WTC11 (cell line): ENCODE results near the gene MTMR10. TPM values are rescaled to one million over a fixed set of nuclear protein-coding genes. Genes with fewer than 3 reads are reported as not detected.

Source experiments
- ATAC-seq: fragments of 200-7000 bp; cut with Tn5 transposase; 2 replicates; pipeline ENCODE4 v1.10.0; 2021; ENCODE audit warnings: mild to moderate bottlenecking, moderate library complexity
- CTCF ChIA-PET: fragments of 300-600 bp; sonication (Branson Sonifier 250); formaldehyde crosslinking; loops from one replicate; lab custom pipeline; 2021; ENCODE audit warnings: antibody characterized with exemption; lab: Charles Lee
- POLR2A ChIA-PET: fragments of 350-600 bp; sonication (Branson Sonifier 250); formaldehyde crosslinking; loops from one replicate; lab custom pipeline; 2021; ENCODE audit warnings: antibody characterized with exemption; lab: Charles Lee
- DNase-seq: peaks from one replicate; pipeline ENCODE4 v3.0.0; 2021; ENCODE audit warnings: low spot score
- H3K27ac Mint-ChIP-seq: 2 replicates; pipeline ENCODE4 v1.8.0; 2021; ENCODE audit warnings: mixed read lengths
- H3K27me3 Mint-ChIP-seq: 2 replicates; pipeline ENCODE4 v1.8.0; 2021; ENCODE audit warnings: low read depth, mild to moderate bottlenecking, moderate library complexity, mixed read lengths
- H3K36me3 Mint-ChIP-seq: 2 replicates; pipeline ENCODE4 v1.8.0; 2021; ENCODE audit warnings: mixed read lengths
- H3K4me1 Mint-ChIP-seq: 2 replicates; pipeline ENCODE4 v1.8.0; 2022; ENCODE audit warnings: mixed read lengths
- H3K4me3 Mint-ChIP-seq: 2 replicates; pipeline ENCODE4 v1.8.0; 2021; ENCODE audit warnings: mild to moderate bottlenecking, moderate library complexity, mixed read lengths
- H3K9me3 Mint-ChIP-seq: 2 replicates; pipeline ENCODE4 v1.8.0; 2021; ENCODE audit warnings: mixed read lengths
- CREB1 ChIP-seq: sonication (generic); formaldehyde crosslinking; IDR thresholded peaks from 2 replicates; pipeline ENCODE4 v1.8.0; 2023; ENCODE audit warnings: mild to moderate bottlenecking, missing genetic modification reagents
- GTF2I ChIP-seq: fragments of 250-450 bp; sonication (Bioruptor Pico); conservative IDR thresholded peaks from 2 replicates; pipeline ENCODE4 v1.4.0; 2021; ENCODE audit warnings: mild to moderate bottlenecking
- HMGA2 ChIP-seq: fragments of 250-450 bp; sonication (Bioruptor Pico); IDR thresholded peaks from 2 replicates; pipeline ENCODE4 v1.4.0; 2021; ENCODE audit warnings: mild to moderate bottlenecking, moderate library complexity
- MYBL2 ChIP-seq: sonication (generic); formaldehyde crosslinking; IDR thresholded peaks from 2 replicates; pipeline ENCODE4 v1.8.1; 2023; ENCODE audit warnings: mild to moderate bottlenecking, moderate library complexity, missing genetic modification reagents
- RELA ChIP-seq: sonication (generic); formaldehyde crosslinking; IDR thresholded peaks from 2 replicates; pipeline ENCODE4 v1.8.1; 2022; ENCODE audit warnings: missing genetic modification reagents, mild to moderate bottlenecking, borderline replicate concordance
- SP1 ChIP-seq: sonication (generic); formaldehyde crosslinking; conservative IDR thresholded peaks from 2 replicates; pipeline ENCODE4 v1.8.1; 2022; ENCODE audit warnings: missing genetic modification reagents
- TEAD4 ChIP-seq: sonication (generic); formaldehyde crosslinking; IDR thresholded peaks from 2 replicates; pipeline ENCODE4 v1.8.0; 2022; ENCODE audit warnings: mild to moderate bottlenecking, missing genetic modification reagents
- ZBTB21 ChIP-seq: sonication (generic); formaldehyde crosslinking; IDR thresholded peaks from 2 replicates; pipeline ENCODE4 v1.8.1; 2023; ENCODE audit warnings: mild to moderate bottlenecking, missing genetic modification reagents, borderline replicate concordance
- ZNF219 ChIP-seq: sonication (generic); formaldehyde crosslinking; IDR thresholded peaks from 2 replicates; pipeline ENCODE4 v1.8.0; 2023; ENCODE audit warnings: missing genetic modification reagents, mild to moderate bottlenecking, borderline replicate concordance
- ZNF671 ChIP-seq: fragments of 250-450 bp; sonication (Bioruptor Pico); IDR thresholded peaks from 2 replicates; pipeline ENCODE4 v1.8.0; 2021; ENCODE audit warnings: mild to moderate bottlenecking
- total RNA-seq: library from RNA; stranded (reverse); gene quantifications from 3 replicates; pipeline ENCODE4 v1.2.3, GENCODE V29; 2021
- TF ChIP-seq, protein P1 (sequence below): sonication (generic); formaldehyde crosslinking; IDR thresholded peaks from 2 replicates; pipeline ENCODE4 v1.8.1; 2023; ENCODE audit warnings: mild to moderate bottlenecking, missing genetic modification reagents
- TF ChIP-seq, protein P2 (sequence below): sonication (generic); formaldehyde crosslinking; IDR thresholded peaks from 2 replicates; pipeline ENCODE4 v1.8.1; 2022; ENCODE audit warnings: missing genetic modification reagents, borderline replicate concordance
- TF ChIP-seq, protein P3 (sequence below): sonication (generic); formaldehyde crosslinking; conservative IDR thresholded peaks from 2 replicates; pipeline ENCODE4 v1.8.1; 2023; ENCODE audit warnings: mild to moderate bottlenecking, low read depth, missing genetic modification reagents, moderate library complexity
- TF ChIP-seq, protein P4 (sequence below): sonication (generic); formaldehyde crosslinking; IDR thresholded peaks from 2 replicates; pipeline ENCODE4 v1.8.1; 2022; ENCODE audit warnings: mild to moderate bottlenecking, moderate library complexity, missing genetic modification reagents
- TF ChIP-seq, protein P5 (sequence below): sonication (generic); formaldehyde crosslinking; IDR thresholded peaks from 2 replicates; pipeline ENCODE4 v1.8.0; 2022; ENCODE audit warnings: mild to moderate bottlenecking, missing genetic modification reagents

MTMR10 gene
- total RNA-seq, 1 experiment from 2014 or later, result 15.9 TPM

DNA sequence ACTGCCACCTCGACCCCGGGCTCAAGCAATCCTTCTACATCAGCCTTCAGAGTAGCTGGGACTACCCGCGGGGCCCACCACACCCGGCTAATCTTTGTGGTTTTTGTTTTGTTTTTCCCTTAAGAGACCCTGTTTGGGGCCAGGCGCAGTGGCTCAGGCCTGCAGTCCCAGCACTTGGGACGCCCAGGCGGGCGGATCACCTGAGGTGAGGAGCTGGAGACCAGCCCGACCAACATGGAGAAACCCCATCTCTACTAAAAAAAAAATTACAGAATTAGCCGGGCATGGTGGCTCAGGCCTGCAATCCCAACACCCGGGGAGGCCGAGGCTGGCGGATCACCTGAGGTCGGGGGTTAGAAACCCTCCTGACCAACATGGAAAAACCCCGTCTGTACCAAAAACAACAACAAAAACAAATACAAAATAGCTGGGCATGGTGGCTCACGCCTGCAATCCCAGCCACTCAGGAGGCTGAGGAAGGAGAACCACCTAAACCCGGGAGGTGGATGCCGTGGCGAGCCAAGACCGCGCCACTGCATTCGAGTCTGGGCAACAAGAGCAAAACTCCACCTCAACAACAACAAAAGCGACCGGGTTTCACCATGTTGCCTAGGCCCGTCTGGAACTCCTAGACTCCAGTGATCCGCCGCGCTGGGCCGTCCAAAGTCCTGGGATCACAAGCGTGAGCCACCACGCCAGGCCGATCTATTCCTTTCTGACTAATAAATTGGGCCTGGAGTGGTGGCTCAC lies 95.8 kb downstream of the MTMR10 start (continued):
- TF ChIP-seq, protein P1, sequence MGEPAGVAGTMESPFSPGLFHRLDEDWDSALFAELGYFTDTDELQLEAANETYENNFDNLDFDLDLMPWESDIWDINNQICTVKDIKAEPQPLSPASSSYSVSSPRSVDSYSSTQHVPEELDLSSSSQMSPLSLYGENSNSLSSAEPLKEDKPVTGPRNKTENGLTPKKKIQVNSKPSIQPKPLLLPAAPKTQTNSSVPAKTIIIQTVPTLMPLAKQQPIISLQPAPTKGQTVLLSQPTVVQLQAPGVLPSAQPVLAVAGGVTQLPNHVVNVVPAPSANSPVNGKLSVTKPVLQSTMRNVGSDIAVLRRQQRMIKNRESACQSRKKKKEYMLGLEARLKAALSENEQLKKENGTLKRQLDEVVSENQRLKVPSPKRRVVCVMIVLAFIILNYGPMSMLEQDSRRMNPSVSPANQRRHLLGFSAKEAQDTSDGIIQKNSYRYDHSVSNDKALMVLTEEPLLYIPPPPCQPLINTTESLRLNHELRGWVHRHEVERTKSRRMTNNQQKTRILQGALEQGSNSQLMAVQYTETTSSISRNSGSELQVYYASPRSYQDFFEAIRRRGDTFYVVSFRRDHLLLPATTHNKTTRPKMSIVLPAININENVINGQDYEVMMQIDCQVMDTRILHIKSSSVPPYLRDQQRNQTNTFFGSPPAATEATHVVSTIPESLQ, result no peak
- TF ChIP-seq HMGA2 (CRISPR knock-in tag), result no peak
- no peak for TF ChIP-seq GTF2I (CRISPR knock-in tag)
- TF ChIP-seq, protein P2, sequence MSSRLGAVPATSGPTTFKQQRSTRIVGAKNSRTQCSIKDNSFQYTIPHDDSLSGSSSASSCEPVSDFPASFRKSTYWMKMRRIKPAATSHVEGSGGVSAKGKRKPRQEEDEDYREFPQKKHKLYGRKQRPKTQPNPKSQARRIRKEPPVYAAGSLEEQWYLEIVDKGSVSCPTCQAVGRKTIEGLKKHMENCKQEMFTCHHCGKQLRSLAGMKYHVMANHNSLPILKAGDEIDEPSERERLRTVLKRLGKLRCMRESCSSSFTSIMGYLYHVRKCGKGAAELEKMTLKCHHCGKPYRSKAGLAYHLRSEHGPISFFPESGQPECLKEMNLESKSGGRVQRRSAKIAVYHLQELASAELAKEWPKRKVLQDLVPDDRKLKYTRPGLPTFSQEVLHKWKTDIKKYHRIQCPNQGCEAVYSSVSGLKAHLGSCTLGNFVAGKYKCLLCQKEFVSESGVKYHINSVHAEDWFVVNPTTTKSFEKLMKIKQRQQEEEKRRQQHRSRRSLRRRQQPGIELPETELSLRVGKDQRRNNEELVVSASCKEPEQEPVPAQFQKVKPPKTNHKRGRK (CRISPR knock-in tag), result no peak

DNA sequence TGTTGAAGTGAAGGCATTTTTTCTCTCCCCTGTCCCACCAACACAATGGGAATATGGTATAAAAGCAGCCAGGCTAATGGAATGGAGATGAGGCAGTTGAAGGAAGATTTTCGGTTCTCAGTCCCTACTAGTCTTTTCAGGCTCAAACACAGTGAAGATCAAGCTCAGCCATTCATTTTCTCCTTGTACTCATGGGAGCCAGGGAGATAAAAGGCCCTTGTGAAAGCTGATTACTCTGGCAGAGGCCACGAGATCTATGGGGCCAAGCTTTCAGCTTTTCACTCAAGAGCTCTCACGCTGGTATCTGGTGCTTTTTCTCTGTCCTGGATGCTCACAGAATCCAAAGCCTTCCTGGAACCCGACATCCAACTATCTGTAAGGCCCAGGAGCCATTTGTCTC lies 102.2 kb downstream of the MTMR10 start:
- Mint-ChIP-seq H3K4me1 (peaks cover 4% of the 10 kb centered on the region), H3K4me3 (no peak overlapping the region), H3K36me3 (no peaks in the 10 kb centered on the region; the same call in 1 of the 2 replicates), H3K27ac (no peak overlapping the region), H3K27me3 (no peaks in the 10 kb centered on the region), H3K9me3 (no peaks in the 10 kb centered on the region)
- POLR2A ChIA-PET, result no interaction called here
- CTCF ChIA-PET, result interaction anchor here (1.5 kb wide), 1 partner anchor 30 kb away, joined by 6 read pairs; no protein-coding TSS in a partner anchor
- ATAC-seq (no peak), DNase-seq (no peak)
- TF ChIP-seq MYBL2, result no peak
- TF ChIP-seq, protein P3, sequence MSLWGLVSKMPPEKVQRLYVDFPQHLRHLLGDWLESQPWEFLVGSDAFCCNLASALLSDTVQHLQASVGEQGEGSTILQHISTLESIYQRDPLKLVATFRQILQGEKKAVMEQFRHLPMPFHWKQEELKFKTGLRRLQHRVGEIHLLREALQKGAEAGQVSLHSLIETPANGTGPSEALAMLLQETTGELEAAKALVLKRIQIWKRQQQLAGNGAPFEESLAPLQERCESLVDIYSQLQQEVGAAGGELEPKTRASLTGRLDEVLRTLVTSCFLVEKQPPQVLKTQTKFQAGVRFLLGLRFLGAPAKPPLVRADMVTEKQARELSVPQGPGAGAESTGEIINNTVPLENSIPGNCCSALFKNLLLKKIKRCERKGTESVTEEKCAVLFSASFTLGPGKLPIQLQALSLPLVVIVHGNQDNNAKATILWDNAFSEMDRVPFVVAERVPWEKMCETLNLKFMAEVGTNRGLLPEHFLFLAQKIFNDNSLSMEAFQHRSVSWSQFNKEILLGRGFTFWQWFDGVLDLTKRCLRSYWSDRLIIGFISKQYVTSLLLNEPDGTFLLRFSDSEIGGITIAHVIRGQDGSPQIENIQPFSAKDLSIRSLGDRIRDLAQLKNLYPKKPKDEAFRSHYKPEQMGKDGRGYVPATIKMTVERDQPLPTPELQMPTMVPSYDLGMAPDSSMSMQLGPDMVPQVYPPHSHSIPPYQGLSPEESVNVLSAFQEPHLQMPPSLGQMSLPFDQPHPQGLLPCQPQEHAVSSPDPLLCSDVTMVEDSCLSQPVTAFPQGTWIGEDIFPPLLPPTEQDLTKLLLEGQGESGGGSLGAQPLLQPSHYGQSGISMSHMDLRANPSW (CRISPR knock-in tag), result no peak
- TF ChIP-seq ZBTB21 (CRISPR knock-in tag), result no peak
- TF ChIP-seq, protein P4, sequence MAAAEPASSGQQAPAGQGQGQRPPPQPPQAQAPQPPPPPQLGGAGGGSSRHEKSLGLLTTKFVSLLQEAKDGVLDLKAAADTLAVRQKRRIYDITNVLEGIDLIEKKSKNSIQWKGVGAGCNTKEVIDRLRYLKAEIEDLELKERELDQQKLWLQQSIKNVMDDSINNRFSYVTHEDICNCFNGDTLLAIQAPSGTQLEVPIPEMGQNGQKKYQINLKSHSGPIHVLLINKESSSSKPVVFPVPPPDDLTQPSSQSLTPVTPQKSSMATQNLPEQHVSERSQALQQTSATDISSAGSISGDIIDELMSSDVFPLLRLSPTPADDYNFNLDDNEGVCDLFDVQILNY (CRISPR knock-in tag), result no peak
- TF ChIP-seq ZNF219 (CRISPR knock-in tag), result no peak
- no peak for TF ChIP-seq SP1 (CRISPR knock-in tag)
- no peak for TF ChIP-seq ZNF671 (CRISPR knock-in tag)
- no peak for TF ChIP-seq TEAD4
- TF ChIP-seq CREB1 (CRISPR knock-in tag), result no peak
- no peak for TF ChIP-seq RELA (CRISPR knock-in tag)
- TF ChIP-seq, protein P5, sequence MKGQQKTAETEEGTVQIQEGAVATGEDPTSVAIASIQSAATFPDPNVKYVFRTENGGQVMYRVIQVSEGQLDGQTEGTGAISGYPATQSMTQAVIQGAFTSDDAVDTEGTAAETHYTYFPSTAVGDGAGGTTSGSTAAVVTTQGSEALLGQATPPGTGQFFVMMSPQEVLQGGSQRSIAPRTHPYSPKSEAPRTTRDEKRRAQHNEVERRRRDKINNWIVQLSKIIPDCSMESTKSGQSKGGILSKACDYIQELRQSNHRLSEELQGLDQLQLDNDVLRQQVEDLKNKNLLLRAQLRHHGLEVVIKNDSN (CRISPR knock-in tag), result no peak

Other genes starting within 250 kb of the MTMR10 start
- 22.8 to 31.5 TPM (median 30.3 TPM) in 3 replicates for gene FAN1, start 87.7 kb downstream of the MTMR10 start, total RNA-seq
- 0.32 to 1.2 TPM (median 0.77 TPM) in 3 replicates for gene TRPM1, start 110.1 kb upstream of the MTMR10 start, total RNA-seq